ENCODE measurements around the gene ST6GALNAC3.

The ST6GALNAC3 gene

DNA sequence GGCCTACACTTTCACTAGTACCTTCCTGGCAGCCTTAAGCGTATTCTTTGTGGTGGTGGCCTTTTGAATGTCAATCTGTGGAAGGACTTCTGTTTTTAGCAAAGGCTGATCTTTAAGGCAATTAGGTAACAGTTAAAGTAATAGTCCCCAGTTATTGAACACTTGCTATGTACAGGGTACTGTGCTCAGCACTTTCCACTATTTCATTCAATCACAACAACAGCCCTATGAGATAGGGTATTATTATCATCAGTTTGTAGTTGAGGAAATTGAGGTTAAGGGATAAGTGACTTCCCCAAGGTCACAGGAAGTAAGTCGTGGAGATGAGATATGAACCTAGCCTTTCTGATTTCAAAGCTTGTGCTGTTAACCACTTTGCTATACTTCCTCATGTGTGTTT, 185.7 kb downstream of the ST6GALNAC3 start:
- TF ChIP-seq Cebpa-rat (IDR thresholded peaks at IDR 0.05) = no peak
- peaks cover 6% of the 10 kb centered on the region; the same call in 1 of the 2 replicates for H3K4me1 ChIP-seq
- no peak overlapping the region for H3K27ac ChIP-seq

GRCh38 chr1:76262601-76263000, 188.1 kb downstream of the ST6GALNAC3 start:
- no peaks in the 10 kb centered on the region for H3K9me3 ChIP-seq
- no peak overlapping the region for H3K27ac ChIP-seq
- H3K4me2 ChIP-seq = no peak overlapping the region
- no peaks in the 10 kb centered on the region for H4K20me1 ChIP-seq
- H3K4me1 ChIP-seq = peaks cover 8% of the 10 kb centered on the region
- no peak for TF ChIP-seq Cebpa-rat (IDR thresholded peaks at IDR 0.05)
- H3K4me3 ChIP-seq = no peak overlapping the region
- H3K9ac ChIP-seq = no peak overlapping the region
- H3K27me3 ChIP-seq = no peaks in the 10 kb centered on the region
- no peaks in the 10 kb centered on the region for H3K36me3 ChIP-seq

More for the DNA sequence above, 185.7 kb downstream of the ST6GALNAC3 start:
- Histone ChIP-seq H3K9ac (no peak overlapping the region), H3K4me3 (no peak overlapping the region), H4K20me1 (no peaks in the 10 kb centered on the region), H3K36me3 (no peaks in the 10 kb centered on the region), H3K4me2 (no peak overlapping the region), H3K9me3 (no peaks in the 10 kb centered on the region), H3K27me3 (no peaks in the 10 kb centered on the region)

DNA sequence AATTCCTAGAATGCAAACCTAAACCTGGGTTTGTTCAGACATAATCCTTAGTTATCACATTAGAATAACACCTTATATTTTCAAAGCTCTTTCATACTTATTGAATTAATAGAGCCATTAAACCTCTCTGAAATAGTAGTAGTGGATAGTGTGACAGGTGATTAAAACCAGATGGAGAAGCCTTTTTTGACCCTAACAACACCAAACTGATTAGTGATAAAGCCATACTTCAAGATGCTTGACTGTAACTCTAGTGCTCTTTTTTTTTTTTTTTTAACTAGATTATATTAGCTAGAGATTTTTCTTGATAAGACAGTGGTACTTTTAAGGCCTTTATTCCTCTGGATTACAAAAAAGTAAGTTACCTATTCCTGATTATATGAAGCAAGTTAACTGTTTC, 190.1 kb downstream of the ST6GALNAC3 start:
- Histone ChIP-seq H3K9ac (no peak overlapping the region), H3K36me3 (no peaks in the 10 kb centered on the region), H3K27ac (no peak overlapping the region), H3K9me3 (no peaks in the 10 kb centered on the region), H3K4me3 (no peak overlapping the region), H3K27me3 (no peaks in the 10 kb centered on the region), H4K20me1 (no peaks in the 10 kb centered on the region), H3K4me1 (peaks cover 28% of the 10 kb centered on the region), H3K4me2 (no peak overlapping the region)
- TF ChIP-seq Cebpa-rat (IDR thresholded peaks at IDR 0.05) = no peak

DNA sequence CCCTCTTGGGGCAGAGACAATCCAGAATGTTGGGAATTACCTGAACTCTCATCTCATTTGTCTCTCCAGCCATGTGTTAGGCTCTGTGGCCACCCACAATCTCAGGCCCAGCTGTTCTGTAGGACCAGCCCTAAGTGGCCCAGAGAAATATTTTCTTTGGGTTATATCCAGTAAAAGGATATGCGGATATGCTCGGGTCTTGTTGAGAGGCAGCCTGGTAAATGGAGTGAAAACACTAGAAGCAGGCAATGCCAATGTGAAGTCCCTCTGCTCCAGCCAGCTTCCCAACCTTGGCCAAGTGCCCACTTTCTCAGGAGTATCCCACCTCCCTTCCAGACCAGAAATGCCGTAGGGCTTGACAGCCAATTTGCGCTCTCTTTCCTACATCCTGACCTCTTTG, 192.2 kb downstream of the ST6GALNAC3 start:
- no peaks in the 10 kb centered on the region for H3K27me3 ChIP-seq
- H3K4me2 ChIP-seq = no peak overlapping the region
- H4K20me1 ChIP-seq = no peaks in the 10 kb centered on the region
- no peak overlapping the region for H3K9ac ChIP-seq
- H3K36me3 ChIP-seq = no peaks in the 10 kb centered on the region
- no peak overlapping the region for H3K4me3 ChIP-seq
- no peaks in the 10 kb centered on the region for H3K9me3 ChIP-seq
- TF ChIP-seq Cebpa-rat (IDR thresholded peaks at IDR 0.05) = no peak
- peaks cover 23% of the 10 kb centered on the region for H3K4me1 ChIP-seq
- no peak overlapping the region for H3K27ac ChIP-seq

DNA sequence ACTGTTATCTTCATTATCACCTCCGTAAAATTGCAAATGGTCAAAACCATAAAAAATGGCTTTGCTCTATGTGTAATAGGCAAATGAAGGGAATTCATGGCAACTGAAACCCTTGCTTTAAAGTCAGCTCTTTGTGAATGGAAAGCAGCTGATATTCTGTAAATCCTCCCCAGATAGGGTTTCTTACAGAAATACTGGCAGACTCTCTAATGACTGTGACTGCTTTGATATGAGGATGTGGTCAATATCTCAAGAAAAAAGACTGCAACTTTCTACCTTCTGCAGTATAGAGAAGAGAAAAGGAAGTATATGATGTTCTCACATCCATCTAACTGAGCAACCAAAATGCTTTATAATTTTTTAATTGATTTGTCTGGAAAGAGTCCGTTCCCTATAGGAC, 193.1 kb downstream of the ST6GALNAC3 start:
- H3K4me1 ChIP-seq = peaks cover 23% of the 10 kb centered on the region
- H3K4me3 ChIP-seq = no peak overlapping the region
- no peaks in the 10 kb centered on the region for H3K9me3 ChIP-seq
- H3K9ac ChIP-seq = no peak overlapping the region
- no peak for TF ChIP-seq Cebpa-rat (IDR thresholded peaks at IDR 0.05)
- H3K36me3 ChIP-seq = no peaks in the 10 kb centered on the region
- no peak overlapping the region for H3K27ac ChIP-seq
- no peaks in the 10 kb centered on the region for H4K20me1 ChIP-seq
- H3K4me2 ChIP-seq = peak overlapping the region; percentile 50; the same call in 1 of the 2 replicates
- H3K27me3 ChIP-seq = no peaks in the 10 kb centered on the region

DNA sequence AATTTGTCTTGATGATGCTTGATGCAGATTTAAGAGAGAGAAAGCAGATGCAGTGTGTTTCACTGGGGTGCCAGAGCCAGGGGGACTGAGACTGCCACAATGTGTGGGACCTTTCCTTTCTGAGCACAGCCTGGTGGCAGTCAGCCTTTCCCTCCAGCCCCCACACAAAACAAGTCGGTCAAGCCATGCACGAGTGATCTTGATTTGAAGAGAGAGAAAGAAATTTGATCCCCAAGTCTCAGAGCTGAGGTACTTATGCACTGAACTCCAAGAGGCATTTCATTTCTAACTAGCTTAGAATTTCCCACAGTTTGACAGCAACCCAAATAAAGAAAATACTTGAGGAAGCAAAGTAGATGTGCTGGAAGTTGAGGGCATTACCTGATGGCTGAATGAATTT, 193.8 kb downstream of the ST6GALNAC3 start:
- TF ChIP-seq Cebpa-rat (IDR thresholded peaks at IDR 0.05) = no peak
- Histone ChIP-seq H3K27ac (no peak overlapping the region; the same call in 1 of the 2 replicates), H3K4me1 (peaks cover 23% of the 10 kb centered on the region), H3K9ac (no peak overlapping the region), H4K20me1 (no peaks in the 10 kb centered on the region), H3K9me3 (no peaks in the 10 kb centered on the region), H3K36me3 (no peaks in the 10 kb centered on the region), H3K4me3 (no peak overlapping the region), H3K4me2 (peak overlapping the region; percentile 50), H3K27me3 (no peaks in the 10 kb centered on the region)

DNA sequence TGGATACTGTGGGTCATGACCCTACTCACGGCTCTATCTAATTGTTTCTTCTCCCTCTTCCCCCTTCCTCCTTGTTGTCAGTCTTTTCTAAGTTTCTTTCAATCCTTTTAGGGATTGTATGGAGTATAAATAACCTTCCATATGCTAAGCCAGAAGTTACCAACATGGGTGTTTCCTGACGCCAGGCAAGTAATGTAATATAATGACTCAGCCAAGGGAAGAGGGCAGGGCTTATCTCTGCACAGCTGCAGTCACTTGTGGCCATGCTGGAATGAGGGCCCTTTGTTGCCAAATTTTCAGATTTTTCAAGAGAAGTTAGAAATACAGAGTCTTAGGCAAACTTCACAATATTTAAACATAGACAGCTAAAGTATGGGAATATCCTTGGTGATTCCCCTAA, 194.6 kb downstream of the ST6GALNAC3 start:
- Histone ChIP-seq H3K27ac (0 out of 2 replicates have a peak overlapping the region, but pooled peaks have one; percentile 5), H3K9ac (no peak overlapping the region), H3K4me2 (peak overlapping the region; percentile 50), H3K9me3 (no peaks in the 10 kb centered on the region), H3K36me3 (no peaks in the 10 kb centered on the region), H3K27me3 (no peaks in the 10 kb centered on the region), H3K4me3 (no peak overlapping the region), H4K20me1 (no peaks in the 10 kb centered on the region), H3K4me1 (peaks cover 23% of the 10 kb centered on the region)
- no peak for TF ChIP-seq Cebpa-rat (IDR thresholded peaks at IDR 0.05)

- Histone ChIP-seq H3K4me2 (no peak overlapping the region), H3K36me3 (no peaks in the 10 kb centered on the region), H3K4me3 (no peak overlapping the region), H3K9me3 (no peaks in the 10 kb centered on the region), H3K9ac (no peak overlapping the region), H3K4me1 (peaks cover 4% of the 10 kb centered on the region), H3K27ac (no peak overlapping the region), H4K20me1 (no peaks in the 10 kb centered on the region), H3K27me3 (no peaks in the 10 kb centered on the region)
- no peak for TF ChIP-seq Cebpa-rat (IDR thresholded peaks at IDR 0.05)
Measured at GRCh38 chr1:76274302-76274701, 199.8 kb downstream of the ST6GALNAC3 start.

DNA sequence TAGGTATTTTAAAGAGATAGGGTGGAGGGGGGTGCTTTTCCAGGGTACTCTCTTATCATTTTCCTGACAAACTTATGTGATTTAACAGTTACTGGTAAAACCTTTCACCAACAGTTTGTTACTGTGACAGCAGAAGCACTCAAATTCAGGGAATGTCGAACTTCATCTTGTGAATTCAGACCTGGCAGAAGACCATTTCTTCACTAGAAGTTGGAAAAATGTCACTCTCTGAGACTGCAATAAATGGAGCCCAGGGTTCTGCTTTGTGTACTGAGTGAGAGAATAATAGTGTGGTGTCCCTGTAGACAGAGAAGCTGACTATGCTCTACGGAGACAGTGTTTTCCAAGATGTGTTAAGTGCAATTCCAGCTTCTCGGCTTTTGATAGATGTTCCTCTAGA, 200.2 kb downstream of the ST6GALNAC3 start:
- Histone ChIP-seq H3K4me1 (peaks cover under 1% of the 10 kb centered on the region; the same call in 1 of the 2 replicates), H3K4me2 (no peak overlapping the region)

DNA sequence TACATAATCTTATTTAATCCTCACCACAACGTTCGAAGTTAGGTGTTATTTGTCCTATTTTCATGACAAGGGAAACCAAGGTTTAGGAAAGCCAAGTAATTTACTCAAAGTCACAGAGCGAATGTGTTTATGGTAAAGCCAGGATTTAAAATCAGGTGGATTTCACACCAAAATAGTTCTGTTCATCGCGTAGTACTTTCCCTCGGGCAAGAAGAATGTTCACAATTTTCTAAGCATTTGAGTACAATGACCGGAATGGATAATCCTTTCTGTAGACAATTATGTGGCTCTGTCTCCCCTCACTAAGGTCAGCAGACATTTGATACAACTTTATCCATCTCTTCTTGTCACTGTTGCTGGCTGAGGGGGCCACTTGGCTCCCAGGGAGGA, 204.2 kb downstream of the ST6GALNAC3 start:
- Histone ChIP-seq H3K4me3 (no peak overlapping the region), H3K27ac (no peak overlapping the region), H3K27me3 (no peaks in the 10 kb centered on the region), H3K9me3 (no peaks in the 10 kb centered on the region), H3K4me1 (peaks cover 7% of the 10 kb centered on the region; the same call in 1 of the 2 replicates), H3K9ac (no peak overlapping the region), H4K20me1 (no peaks in the 10 kb centered on the region), H3K36me3 (no peaks in the 10 kb centered on the region), H3K4me2 (no peak overlapping the region)
- no peak for TF ChIP-seq Cebpa-rat (IDR thresholded peaks at IDR 0.05)

More for the DNA sequence above, 200.2 kb downstream of the ST6GALNAC3 start:
- H3K4me3 ChIP-seq = no peak overlapping the region
- no peaks in the 10 kb centered on the region for H3K36me3 ChIP-seq
- no peaks in the 10 kb centered on the region for H4K20me1 ChIP-seq
- no peak for TF ChIP-seq Cebpa-rat (IDR thresholded peaks at IDR 0.05)
- no peaks in the 10 kb centered on the region for H3K9me3 ChIP-seq
- H3K27ac ChIP-seq = no peak overlapping the region
- no peak overlapping the region for H3K9ac ChIP-seq
- no peaks in the 10 kb centered on the region for H3K27me3 ChIP-seq
